Measurements from ENCODE around the gene CCDC38. TPM values are rescaled to one million over a fixed set of nuclear protein-coding genes. Genes with fewer than 3 reads are reported as not detected.
"Not testable (repeated sequence)": the region's sequence is repeated elsewhere in the genome, so short reads cannot be mapped to it uniquely, and the experiment has no call there.

The CCDC38 gene
- 0.62 TPM for polyA plus RNA-seq (ENCODE audit: insufficient read length)

DNA sequence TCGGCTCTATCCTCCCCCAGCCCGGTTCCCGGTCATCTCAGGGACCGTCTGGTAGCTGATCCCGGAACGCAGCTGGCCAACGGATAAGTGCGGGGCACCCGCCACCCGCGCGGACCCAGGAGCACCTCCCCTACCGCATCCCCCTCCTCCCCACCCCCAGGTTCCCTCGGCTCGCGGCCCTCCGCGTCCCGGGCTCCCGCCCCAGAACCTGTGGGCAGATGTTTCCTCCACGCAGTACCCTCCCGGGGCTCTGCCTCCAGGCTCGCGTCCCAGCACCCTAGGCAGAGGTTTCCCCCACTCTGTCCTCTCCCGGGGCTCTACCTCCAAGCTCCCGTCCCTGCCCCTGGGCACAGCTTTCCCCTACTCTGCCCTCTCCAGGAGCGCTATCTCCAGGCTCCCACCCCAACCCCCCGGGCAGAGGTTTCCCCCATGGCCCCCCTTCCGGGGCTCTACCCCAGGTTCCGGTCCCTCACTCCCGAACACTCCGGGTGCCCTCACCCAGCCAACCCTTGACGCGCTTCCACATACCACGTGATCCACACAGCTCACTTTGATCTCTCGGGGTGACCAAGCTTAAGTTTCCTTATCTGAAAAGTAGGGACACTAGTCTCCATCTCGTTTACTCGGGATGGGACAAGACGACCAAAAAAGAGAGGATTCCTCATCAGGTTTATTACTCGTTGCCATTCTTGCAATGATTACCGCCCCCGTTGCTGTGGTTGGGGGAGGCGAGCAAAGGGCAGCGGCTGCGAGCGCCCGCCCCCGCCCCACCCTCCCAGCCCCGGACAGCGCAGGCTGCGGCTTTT lies at the start of gene CCDC38:
Gene CCDC38 (minus strand): TSS at position 91 of the 806 bp plus-strand sequence. CDS start 6,105 bp downstream, outside the sequence.
- no peak for DNase-seq (ENCODE audit: low read depth)

- DNase-seq (ENCODE audit: low read depth): no peak
Observed at GRCh38 chr12:95990136-95990535, 47.7 kb upstream of the CCDC38 start.

DNA sequence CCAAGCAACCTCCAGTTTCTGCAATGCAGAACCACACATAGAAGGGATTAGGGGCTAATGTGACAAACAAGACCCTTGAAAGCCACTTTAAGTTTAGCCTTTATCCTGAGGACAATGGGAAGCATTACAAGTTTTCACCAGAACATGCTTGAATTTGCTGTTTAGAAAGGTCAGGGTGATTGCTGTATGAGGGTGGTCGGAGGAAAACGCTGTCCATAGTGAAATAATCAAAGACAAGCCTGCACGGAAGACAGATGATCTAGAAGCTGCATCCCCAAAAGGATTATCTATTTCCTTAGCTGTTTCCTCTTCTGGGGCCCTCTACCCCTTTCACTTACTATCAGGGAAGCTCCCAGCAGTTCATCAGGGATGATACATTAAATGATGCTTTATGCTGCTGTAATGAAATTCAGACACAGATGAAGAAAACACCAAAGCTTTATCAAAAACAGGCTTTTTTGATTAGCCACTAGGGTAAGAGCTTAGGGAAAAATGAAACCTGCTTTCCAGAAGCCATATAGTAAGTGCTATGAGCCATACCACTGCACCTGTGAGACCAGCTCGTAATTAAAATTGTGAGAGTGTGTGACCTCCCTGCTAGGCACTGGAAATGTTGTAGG lies 47.2 kb upstream of the CCDC38 start:
- no peak for DNase-seq (ENCODE audit: low read depth)

DNA sequence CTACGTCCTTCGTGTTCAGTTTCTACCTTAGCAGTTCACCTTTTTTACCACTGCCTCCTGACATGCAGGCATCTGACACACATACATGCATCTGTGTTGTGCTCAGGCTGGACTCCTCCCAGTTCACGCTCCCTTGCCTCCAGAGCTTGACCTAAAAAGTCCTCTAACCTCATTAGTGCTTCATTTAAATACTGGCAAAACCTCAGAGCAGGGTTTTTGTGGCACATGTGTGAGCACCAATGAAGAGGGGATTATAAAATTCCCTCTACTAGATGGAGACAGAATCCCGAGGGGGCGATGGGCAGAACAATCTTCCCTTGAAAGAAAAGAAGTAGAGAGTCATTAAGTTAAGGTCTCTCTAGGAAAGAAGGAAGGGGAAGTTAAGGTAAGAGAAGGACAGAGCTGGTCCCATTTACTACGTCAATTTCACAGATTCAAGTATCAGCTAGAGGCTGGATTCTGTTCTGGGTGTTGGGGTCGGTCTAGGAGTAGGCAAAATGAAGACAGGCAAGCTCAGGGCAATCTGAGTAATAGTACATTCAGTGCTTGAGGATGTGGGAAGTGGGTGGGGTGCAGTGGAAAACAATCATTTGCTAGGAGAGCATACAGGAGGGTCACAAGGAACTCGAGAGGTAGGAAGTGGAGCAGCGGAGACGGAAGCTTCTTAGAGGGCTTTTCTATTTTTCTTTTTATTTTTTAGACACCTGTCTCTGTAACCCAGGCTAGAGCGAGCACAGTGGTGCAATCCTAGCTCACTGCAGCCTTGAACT lies 46.3 kb upstream of the CCDC38 start:
- DNase-seq (ENCODE audit: low read depth): no peak

DNA sequence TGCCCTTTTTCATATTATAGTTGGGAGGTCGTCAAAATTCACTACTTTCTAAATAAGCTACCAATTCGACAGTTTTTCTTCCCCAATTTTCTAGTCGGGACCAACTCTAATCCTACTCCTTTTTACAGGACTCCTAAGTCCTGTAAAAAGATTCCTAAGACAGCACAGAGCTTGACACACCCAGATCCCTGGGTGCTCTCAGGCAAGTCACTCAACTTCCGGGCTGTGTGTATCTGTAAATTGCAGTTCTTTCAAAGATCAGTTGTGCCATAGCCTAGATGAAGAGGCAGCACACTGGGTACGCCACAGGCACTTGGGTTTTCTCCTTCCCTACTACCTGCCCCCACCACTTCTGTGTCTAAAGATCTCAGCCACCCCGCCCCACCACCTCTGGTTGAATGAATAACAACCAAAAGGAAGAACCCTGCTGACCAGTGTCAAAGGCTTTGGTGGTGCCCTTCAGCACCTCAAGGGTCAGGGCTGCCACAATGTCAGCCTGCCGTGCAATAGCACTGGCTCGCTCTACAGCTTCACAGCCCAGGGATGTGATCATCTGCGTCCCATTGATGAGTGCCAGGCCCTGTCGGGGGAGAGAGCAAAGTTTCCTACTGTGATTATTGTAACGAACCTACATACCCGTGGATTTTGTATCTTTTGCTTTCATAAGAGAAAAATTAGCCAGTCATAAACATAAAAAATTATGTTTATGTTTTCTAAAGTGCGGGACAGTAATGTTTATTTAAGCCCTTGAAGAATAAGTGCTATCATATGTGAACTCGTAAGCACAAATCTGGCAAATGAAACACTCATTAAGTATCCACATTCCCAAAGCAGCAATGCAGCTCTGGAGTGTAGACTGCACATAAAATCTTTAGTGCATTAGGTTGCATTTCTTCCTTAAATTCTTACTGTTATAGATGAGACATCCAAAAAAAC lies 44.5 kb upstream of the CCDC38 start:
- no peak for DNase-seq (ENCODE audit: low read depth)

DNA sequence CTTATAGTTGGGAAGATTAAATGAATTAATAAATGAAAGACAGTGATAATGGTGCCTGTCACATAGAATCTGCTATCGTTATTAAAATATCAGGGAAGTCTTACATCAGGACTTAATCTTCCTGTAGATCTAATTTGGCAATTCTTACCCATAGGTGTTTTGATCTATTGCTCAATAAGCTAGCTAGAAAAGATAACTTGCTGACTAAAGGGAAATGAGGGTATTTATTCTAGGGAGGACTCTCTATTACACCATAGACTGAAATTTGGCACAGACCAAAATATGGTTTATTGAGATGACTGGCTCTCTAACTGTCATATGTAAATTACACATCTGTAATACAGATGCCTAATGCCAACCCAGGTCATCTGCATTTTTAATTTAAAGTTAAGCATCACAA lies 42.3 kb upstream of the CCDC38 start:
- DNase-seq (ENCODE audit: low read depth): no peak

GRCh38 chr12:95982602-95983001 lies 40.2 kb upstream of the CCDC38 start:
- DNase-seq (ENCODE audit: low read depth): no peak

GRCh38 chr12:95980437-95980836 lies 38.0 kb upstream of the CCDC38 start:
- DNase-seq (ENCODE audit: low read depth): no peak

GRCh38 chr12:95978774-95979173 lies 36.4 kb upstream of the CCDC38 start:
- no peak for DNase-seq (ENCODE audit: low read depth)

GRCh38 chr12:95978351-95978750 lies 35.9 kb upstream of the CCDC38 start:
- DNase-seq (ENCODE audit: low read depth): no peak

GRCh38 chr12:95977764-95978305 lies 35.4 kb upstream of the CCDC38 start:
- no peak for DNase-seq (ENCODE audit: low read depth)

DNA sequence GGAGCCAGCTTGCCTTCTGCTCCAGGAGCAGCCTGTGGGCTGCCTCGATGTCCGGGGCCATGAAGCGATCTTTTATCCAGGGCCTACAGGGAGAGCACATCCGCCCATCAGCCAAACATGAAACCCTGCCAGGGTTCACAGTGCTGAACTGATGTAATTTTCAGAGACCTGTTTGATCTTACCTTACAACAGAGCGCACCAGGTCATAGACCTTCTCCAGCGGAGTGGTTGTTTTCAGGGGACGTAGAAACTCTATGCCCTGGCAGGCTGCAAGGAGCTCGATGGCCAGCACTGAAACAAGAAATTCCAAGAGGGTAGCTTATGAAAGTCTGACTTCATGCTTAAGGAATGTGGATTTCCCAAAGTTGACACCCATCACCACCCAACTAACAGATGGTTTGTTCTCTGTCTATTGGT lies 34.0 kb upstream of the CCDC38 start:
- DNase-seq (ENCODE audit: low read depth): no peak

- DNase-seq (ENCODE audit: low read depth): no peak
Observed at GRCh38 chr12:95975491-95975890, 33.1 kb upstream of the CCDC38 start.

- no peak for DNase-seq (ENCODE audit: low read depth)
Observed at GRCh38 chr12:95974358-95974757, 31.9 kb upstream of the CCDC38 start.

DNA sequence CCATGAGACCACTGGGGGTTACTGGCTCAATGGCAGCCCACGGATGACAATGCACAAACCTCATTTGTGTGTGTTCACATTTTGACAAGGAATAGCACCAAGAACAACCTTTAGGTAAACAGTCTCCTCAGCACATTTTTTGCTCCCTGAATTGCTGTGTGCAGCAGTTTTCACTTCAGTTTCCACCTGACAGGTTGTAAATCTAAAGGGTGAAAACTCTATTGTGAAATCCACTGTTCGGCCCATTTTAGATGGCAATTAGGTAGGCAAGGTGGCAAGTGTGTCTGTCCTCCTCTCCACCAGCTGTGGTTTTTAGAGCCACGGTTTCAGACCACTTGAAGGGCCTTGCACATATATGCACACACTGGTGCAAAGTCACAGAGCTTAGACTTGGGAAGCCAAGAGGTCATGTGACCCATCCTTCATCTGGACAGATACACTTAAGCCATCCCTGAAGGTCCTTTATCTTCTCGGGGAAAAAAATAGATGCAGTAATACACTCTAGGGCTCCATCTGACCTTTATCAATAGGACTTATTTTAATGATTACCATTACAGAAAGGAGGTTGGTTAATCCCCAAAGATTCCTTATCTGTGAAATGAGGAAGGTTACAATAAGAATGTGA lies 30.5 kb upstream of the CCDC38 start:
- no peak for DNase-seq (ENCODE audit: low read depth)

GRCh38 chr12:95970905-95971304 lies 28.5 kb upstream of the CCDC38 start:
- DNase-seq (ENCODE audit: low read depth): no peak

- DNase-seq (ENCODE audit: low read depth): not testable (repeated sequence)
Observed at GRCh38 chr12:95969116-95969515, 26.7 kb upstream of the CCDC38 start.

DNA sequence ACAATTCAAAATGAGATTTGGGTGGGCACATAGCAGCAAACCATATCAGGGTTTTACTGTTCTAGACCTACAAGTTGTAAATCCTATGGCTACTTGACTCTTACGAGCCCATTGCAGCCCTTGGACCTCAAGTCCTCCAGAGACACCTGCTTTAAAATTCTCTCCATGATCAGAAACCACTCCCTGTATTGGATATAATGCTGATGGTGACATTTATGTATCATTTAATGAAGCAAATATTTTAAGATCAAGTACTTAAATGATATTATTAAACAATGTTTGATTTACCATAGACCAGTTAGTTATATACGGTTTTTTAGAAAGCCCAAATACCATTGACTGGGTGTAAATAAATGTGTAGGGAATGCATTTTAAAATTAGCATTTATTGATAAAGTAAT lies 24.9 kb upstream of the CCDC38 start:
- DNase-seq (ENCODE audit: low read depth): no peak

DNA sequence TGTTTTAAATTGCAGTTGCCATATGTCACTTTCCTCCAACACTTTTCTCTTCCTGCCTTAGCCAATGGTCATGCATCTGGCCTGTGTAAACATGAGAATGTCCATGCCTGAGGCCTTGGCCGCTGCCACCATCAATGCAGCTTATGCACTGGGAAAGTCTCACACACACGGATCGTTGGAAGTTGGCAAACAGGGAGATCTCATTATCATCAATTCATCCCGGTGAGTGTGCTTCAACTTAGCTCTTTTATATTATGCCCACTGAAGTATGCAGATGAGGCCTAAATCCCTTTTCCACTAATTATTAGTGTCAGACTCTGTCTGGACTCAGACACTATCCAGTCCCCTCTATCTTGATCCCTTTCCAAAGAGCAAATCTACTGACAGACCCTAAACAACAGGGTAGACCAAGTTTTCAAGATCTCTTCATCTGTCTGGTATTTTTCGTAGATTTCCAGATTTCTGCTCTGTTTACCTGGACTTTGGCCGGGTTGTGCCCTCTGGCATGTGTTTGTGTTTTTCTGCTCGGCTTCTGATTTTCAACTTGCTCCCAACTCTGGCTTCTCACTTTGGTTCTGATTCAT lies 24.0 kb upstream of the CCDC38 start:
- DNase-seq (ENCODE audit: low read depth): no peak

- no peak for DNase-seq (ENCODE audit: low read depth)
Observed at GRCh38 chr12:95963096-95963495, 20.7 kb upstream of the CCDC38 start.
